ENCODE measurements around the gene PTPRD.

Gene PTPRD

GRCh38 chr9:8760000-8760767 lies 1852.6 kb downstream of the PTPRD start:
- no peaks in the 10 kb centered on the region for H3K27me3 ChIP-seq (ENCODE audit: control insufficient read depth, low read length)
- no peaks in the 10 kb centered on the region for H3F3A ChIP-seq (ENCODE audit: control insufficient read depth, insufficient read depth)
- no peak overlapping the region for H3K27ac ChIP-seq (ENCODE audit: low read depth, low read length)
- no peaks in the 10 kb centered on the region for H3K36me3 ChIP-seq (ENCODE audit: control insufficient read depth, low read length)
- H3K9me3 ChIP-seq (ENCODE audit: control insufficient read depth, insufficient read depth, low read length) = no peaks in the 10 kb centered on the region
- H3K4me2 ChIP-seq (ENCODE audit: low read length) = no peak overlapping the region
- H4K20me1 ChIP-seq (ENCODE audit: control insufficient read depth, insufficient read depth, low read depth, low read length) = no peaks in the 10 kb centered on the region
- no peaks in the 10 kb centered on the region for H3K79me2 ChIP-seq (ENCODE audit: control insufficient read depth, low read length)
- no peaks in the 10 kb centered on the region for H3K9me2 ChIP-seq (replicated peaks; ENCODE audit: control insufficient read depth, low read length)
- TF ChIP-seq CTCF (IDR thresholded peaks at IDR 0.05; ENCODE audit: low read depth, low read length, poor library complexity, severe bottlenecking) = no peak
- no peak for TF ChIP-seq EZH2phosphoT487 (IDR thresholded peaks at IDR 0.05; ENCODE audit: borderline replicate concordance, low read length)
- H3K4me3 ChIP-seq (ENCODE audit: low read length) = no peak overlapping the region
- no peaks in the 10 kb centered on the region for H3K4me1 ChIP-seq (ENCODE audit: control insufficient read depth, low read length)

- H3K4me1 ChIP-seq (ENCODE audit: control insufficient read depth, low read length) = no peaks in the 10 kb centered on the region
- TF ChIP-seq EZH2phosphoT487 (IDR thresholded peaks at IDR 0.05; ENCODE audit: borderline replicate concordance, low read length) = no peak
- no peak for TF ChIP-seq CTCF (IDR thresholded peaks at IDR 0.05; ENCODE audit: low read depth, low read length, poor library complexity, severe bottlenecking)
- H3F3A ChIP-seq (ENCODE audit: control insufficient read depth, insufficient read depth) = no peaks in the 10 kb centered on the region
- H3K79me2 ChIP-seq (ENCODE audit: control insufficient read depth, low read length) = no peaks in the 10 kb centered on the region
- no peaks in the 10 kb centered on the region for H3K36me3 ChIP-seq (ENCODE audit: control insufficient read depth, low read length)
- no peak overlapping the region for H3K4me2 ChIP-seq (ENCODE audit: low read length)
- no peak overlapping the region for H3K27ac ChIP-seq (ENCODE audit: low read depth, low read length)
- no peaks in the 10 kb centered on the region for H4K20me1 ChIP-seq (ENCODE audit: control insufficient read depth, insufficient read depth, low read depth, low read length)
- H3K9me2 ChIP-seq (replicated peaks; ENCODE audit: control insufficient read depth, low read length) = no peaks in the 10 kb centered on the region
- H3K4me3 ChIP-seq (ENCODE audit: low read length) = no peak overlapping the region
- H3K9me3 ChIP-seq (ENCODE audit: control insufficient read depth, insufficient read depth, low read length) = no peaks in the 10 kb centered on the region
- no peaks in the 10 kb centered on the region for H3K27me3 ChIP-seq (ENCODE audit: control insufficient read depth, low read length)
These were observed 1854.9 kb downstream of the PTPRD start for GRCh38 chr9:8757881-8758280.

- Histone ChIP-seq H3K4me1 (ENCODE audit: control insufficient read depth, low read length) (no peaks in the 10 kb centered on the region), H3K9me2 (replicated peaks; ENCODE audit: control insufficient read depth, low read length) (no peaks in the 10 kb centered on the region), H3K4me2 (ENCODE audit: low read length) (no peak overlapping the region), H3K27ac (ENCODE audit: low read depth, low read length) (no peak overlapping the region), H3F3A (ENCODE audit: control insufficient read depth, insufficient read depth) (no peaks in the 10 kb centered on the region), H3K9me3 (ENCODE audit: control insufficient read depth, insufficient read depth, low read length) (no peaks in the 10 kb centered on the region), H3K36me3 (ENCODE audit: control insufficient read depth, low read length) (no peaks in the 10 kb centered on the region), H3K79me2 (ENCODE audit: control insufficient read depth, low read length) (no peaks in the 10 kb centered on the region), H3K27me3 (ENCODE audit: control insufficient read depth, low read length) (no peaks in the 10 kb centered on the region), H3K4me3 (ENCODE audit: low read length) (no peak overlapping the region), H4K20me1 (ENCODE audit: control insufficient read depth, insufficient read depth, low read depth, low read length) (no peaks in the 10 kb centered on the region)
- no peak for TF ChIP-seq EZH2phosphoT487 (IDR thresholded peaks at IDR 0.05; ENCODE audit: borderline replicate concordance, low read length)
- TF ChIP-seq CTCF (IDR thresholded peaks at IDR 0.05; ENCODE audit: low read depth, low read length, poor library complexity, severe bottlenecking) = no peak
These were observed 1858.1 kb downstream of the PTPRD start for GRCh38 chr9:8754751-8755150.

Measured in DOHH2 (cell line).